Right ventricle myocardium inferior (tissue), 1 donor: Measurements from ENCODE around the gene TAPBPL. TPM values are rescaled to one million over a fixed set of nuclear protein-coding genes. Genes with fewer than 3 reads are reported as not detected.
"Not testable (repeated sequence)": the region's sequence is repeated elsewhere in the genome, so short reads cannot be mapped to it uniquely, and the experiment has no call there.

ENCODE experiments used
- ATAC-seq: fragments of 200-7000 bp; cut with Tn5 transposase; one replicate; pipeline ENCODE4 v1.9.1; 2020; ENCODE audit warnings: mild to moderate bottlenecking, moderate library complexity
- DNase-seq: peaks from one replicate; pipeline ENCODE4 v3.0.0; 2021; ENCODE audit errors: missing footprints
- intact Hi-C: fragments of 100-400 bp; cut with DNase I; formaldehyde crosslinking; loops from one replicate; pipeline ENCODE4 v1.11.0; 2022
- long read RNA-seq: library from polyadenylated mRNA; unstranded; transcript quantifications from one replicate; pipeline ENCODE4 v2.0.0, GENCODE V29; 2021
- total RNA-seq: library from RNA; stranded (reverse); fragmentation: NEBNext Ultra II Directional; extraction: Animal tissue kit (Norgen Biotek cat#: 25700); gene quantifications from one replicate; pipeline ENCODE4 v1.2.1, GENCODE V29; 2021
- donor health status: DM: no; HTN: yes; CAD: no; lungs with severe emphysema.

TAPBPL gene
- total RNA-seq = 15.7 TPM
- long read RNA-seq, partial matches to known transcripts = 0 of 7 reads
- long read RNA-seq, other reads (novel, unspliced or antisense) = 2 of 7 reads

GRCh38 chr12:6451348-6452244, at the start of gene TAPBPL:
TAPBPL (plus strand) TSS chr12:6452042; CDS start chr12:6452249, 207 bp downstream.
- intact Hi-C loops = loop anchor here (1.0 to 5.0 kb wide), 3 partner anchors 19 to 114 kb away; partner anchors contain the start of genes GAPDH and VAMP1

GRCh38 chr12:6404390-6404789, 47.5 kb upstream of the TAPBPL start:
- intact Hi-C loops = no loop called here
- DNase-seq = no peak
- ATAC-seq = no peak

More at GRCh38 chr12:6451348-6452244, at the start of gene TAPBPL:
- ATAC-seq (peak; percentile 95), DNase-seq (peak; percentile 91)

GRCh38 chr12:6405963-6406362, 45.9 kb upstream of the TAPBPL start:
- ATAC-seq (no peak), DNase-seq (no peak)
- intact Hi-C loops = no loop called here

- DNase-seq (no peak), ATAC-seq (no peak)
- intact Hi-C loops = no loop called here
These were observed 44.4 kb upstream of the TAPBPL start for GRCh38 chr12:6407236-6407954.

GRCh38 chr12:6416596-6416995, 35.2 kb upstream of the TAPBPL start:
- no peak for DNase-seq

GRCh38 chr12:6418796-6419195, 33.0 kb upstream of the TAPBPL start:
- intact Hi-C loops = no loop called here
- ATAC-seq = no peak
- DNase-seq = no peak

More at GRCh38 chr12:6416596-6416995, 35.2 kb upstream of the TAPBPL start:
- peak; percentile 56 for ATAC-seq
- intact Hi-C loops = no loop called here

- intact Hi-C loops = loop anchor here (5.0 kb wide), 2 partner anchors 117 to 132 kb away; no protein-coding TSS in a partner anchor
- DNase-seq (no peak), ATAC-seq (no peak)
These were observed 31.5 kb upstream of the TAPBPL start for GRCh38 chr12:6420364-6420763.

- intact Hi-C loops = loop anchor here (1.0 to 5.0 kb wide), 3 partner anchors 42 to 129 kb away; no protein-coding TSS in a partner anchor
- peak; percentile 98 for ATAC-seq
- DNase-seq = peak; percentile 92
These were observed 28.4 kb upstream of the TAPBPL start for GRCh38 chr12:6423267-6424007.

- intact Hi-C loops = loop anchor here (5.0 kb wide), 2 partner anchors 113 to 128 kb away; no protein-coding TSS in a partner anchor
- peak; percentile 7 for ATAC-seq
- DNase-seq = no peak
These were observed 27.9 kb upstream of the TAPBPL start for GRCh38 chr12:6424008-6424347.

- no peak for ATAC-seq
- no peak for DNase-seq
- intact Hi-C loops = loop anchor here (5.0 kb wide), 2 partner anchors 112 to 127 kb away; no protein-coding TSS in a partner anchor
These were observed 27.0 kb upstream of the TAPBPL start for GRCh38 chr12:6424866-6425265.

GRCh38 chr12:6425590-6426531, 26.0 kb upstream of the TAPBPL start:
- intact Hi-C loops = no loop called here
- no peak for DNase-seq
- ATAC-seq = no peak

- ATAC-seq (no peak), DNase-seq (no peak)
- intact Hi-C loops = no loop called here
These were observed 24.8 kb upstream of the TAPBPL start for GRCh38 chr12:6426882-6427671.

GRCh38 chr12:6427796-6428195, 24.0 kb upstream of the TAPBPL start:
- DNase-seq, ATAC-seq, intact Hi-C loops: not testable (repeated sequence)

- ATAC-seq (no peak), DNase-seq (no peak)
- intact Hi-C loops = no loop called here
These were observed 23.5 kb upstream of the TAPBPL start for GRCh38 chr12:6428326-6428725.

GRCh38 chr12:6430124-6430989, 21.5 kb upstream of the TAPBPL start:
- ATAC-seq (peak; percentile 86), DNase-seq (peak; percentile 85)
- intact Hi-C loops = no loop called here

- DNase-seq = no peak
- ATAC-seq = no peak
- intact Hi-C loops = no loop called here
These were observed 18.9 kb upstream of the TAPBPL start for GRCh38 chr12:6432991-6433390.
